ENCODE results near the gene TRAPPC3.

DNA sequence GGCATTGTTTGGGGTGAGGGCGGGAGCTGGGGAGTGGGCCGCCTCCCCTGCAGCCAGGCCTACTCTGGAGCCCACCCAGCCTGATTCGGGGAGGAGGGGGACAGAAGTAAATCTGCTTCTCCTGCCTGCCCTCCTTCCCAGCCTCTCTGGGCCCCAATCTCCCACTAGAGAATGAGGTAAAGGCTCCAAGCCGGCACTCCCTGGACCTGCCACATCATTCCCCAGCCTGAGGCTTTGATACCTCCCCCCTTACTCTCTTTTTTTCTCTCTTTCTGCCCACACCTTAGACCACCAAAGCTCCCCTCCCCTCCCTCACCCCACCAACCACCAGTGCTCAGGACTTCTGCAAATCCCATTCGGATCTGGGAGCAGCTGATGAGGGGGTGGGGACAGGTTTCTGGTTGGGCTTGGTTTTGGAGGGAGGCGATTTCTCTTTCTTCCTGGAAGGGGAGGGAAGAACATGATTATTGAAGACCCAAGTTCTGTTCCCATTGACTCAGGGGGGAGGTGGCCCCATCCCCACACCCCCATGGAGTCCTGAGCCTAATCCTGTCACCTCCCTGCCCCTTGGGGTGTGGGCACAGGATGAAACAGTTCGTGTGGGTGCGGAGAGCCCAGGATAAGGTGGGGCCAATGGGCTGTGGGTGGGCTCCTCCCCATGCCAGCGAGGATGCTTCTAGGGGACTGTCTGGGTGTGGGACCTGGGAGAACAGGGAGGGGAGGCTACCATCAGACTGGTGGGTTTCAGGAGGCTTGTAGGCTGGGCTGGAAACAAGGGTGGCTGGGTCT is 8.0 kb upstream of the TRAPPC3 start:
- no peak for TF ChIP-seq SIN3A (IDR thresholded peaks at IDR 0.05; ENCODE audit: borderline replicate concordance, insufficient read depth, low read depth, low read length)
- TF ChIP-seq, protein P1, sequence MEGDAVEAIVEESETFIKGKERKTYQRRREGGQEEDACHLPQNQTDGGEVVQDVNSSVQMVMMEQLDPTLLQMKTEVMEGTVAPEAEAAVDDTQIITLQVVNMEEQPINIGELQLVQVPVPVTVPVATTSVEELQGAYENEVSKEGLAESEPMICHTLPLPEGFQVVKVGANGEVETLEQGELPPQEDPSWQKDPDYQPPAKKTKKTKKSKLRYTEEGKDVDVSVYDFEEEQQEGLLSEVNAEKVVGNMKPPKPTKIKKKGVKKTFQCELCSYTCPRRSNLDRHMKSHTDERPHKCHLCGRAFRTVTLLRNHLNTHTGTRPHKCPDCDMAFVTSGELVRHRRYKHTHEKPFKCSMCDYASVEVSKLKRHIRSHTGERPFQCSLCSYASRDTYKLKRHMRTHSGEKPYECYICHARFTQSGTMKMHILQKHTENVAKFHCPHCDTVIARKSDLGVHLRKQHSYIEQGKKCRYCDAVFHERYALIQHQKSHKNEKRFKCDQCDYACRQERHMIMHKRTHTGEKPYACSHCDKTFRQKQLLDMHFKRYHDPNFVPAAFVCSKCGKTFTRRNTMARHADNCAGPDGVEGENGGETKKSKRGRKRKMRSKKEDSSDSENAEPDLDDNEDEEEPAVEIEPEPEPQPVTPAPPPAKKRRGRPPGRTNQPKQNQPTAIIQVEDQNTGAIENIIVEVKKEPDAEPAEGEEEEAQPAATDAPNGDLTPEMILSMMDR (IDR thresholded peaks at IDR 0.05) = no peak
